Activated naive CD4-positive, alpha-beta T cell treated with anti-CD3 and anti-CD28 coated beads, Interleukin-2, amount 10 ng/mL, durations not matched to agents 7 days and 5 days (primary cell): ENCODE results near the gene GPATCH11.

Experiments
- CTCF ChIA-PET: fragments of 350-600 bp; sonication (Branson Sonifier 250); formaldehyde crosslinking; loops from one replicate; lab custom pipeline; 2021; ENCODE audit warnings: antibody characterized with exemption; lab: Charles Lee
- DNase-seq: peaks from one replicate; pipeline ENCODE4 v3.0.0-alpha.2; 2020
- H3K27ac Mint-ChIP-seq: one replicate; pipeline ENCODE4 v1.8.0; 2021; ENCODE audit warnings: mild to moderate bottlenecking, moderate library complexity, mixed read lengths
- H3K27me3 Mint-ChIP-seq: one replicate; pipeline ENCODE4 v1.8.0; 2021; ENCODE audit warnings: mild to moderate bottlenecking, mixed read lengths
- H3K36me3 Mint-ChIP-seq: one replicate; pipeline ENCODE4 v1.8.0; 2021; ENCODE audit warnings: mixed read lengths
- H3K4me1 Mint-ChIP-seq: one replicate; pipeline ENCODE4 v1.8.0; 2021; ENCODE audit warnings: mixed read lengths
- H3K4me3 Mint-ChIP-seq: one replicate; pipeline ENCODE4 v1.8.0; 2021; ENCODE audit warnings: mild to moderate bottlenecking, moderate library complexity, mixed read lengths
- H3K9me3 Mint-ChIP-seq: one replicate; pipeline ENCODE4 v1.8.0; 2021; ENCODE audit warnings: mixed read lengths

Gene GPATCH11

GRCh38 chr2:37132914-37133313 is 48.6 kb downstream of the GPATCH11 start:
- Mint-ChIP-seq H3K27ac (no peak overlapping the region), H3K36me3 (peaks cover 53% of the 10 kb centered on the region), H3K4me3 (no peak overlapping the region), H3K4me1 (no peaks in the 10 kb centered on the region), H3K27me3 (no peaks in the 10 kb centered on the region), H3K9me3 (no peaks in the 10 kb centered on the region)
- CTCF ChIA-PET = interaction anchor here (1.0 kb wide), 1 partner anchor 17 kb away, joined by 3 read pairs; no protein-coding TSS in a partner anchor
- no peak for DNase-seq

GRCh38 chr2:37142546-37142945 is 58.2 kb downstream of the GPATCH11 start:
- Mint-ChIP-seq H3K4me3 (no peak overlapping the region), H3K36me3 (peaks cover 45% of the 10 kb centered on the region), H3K27me3 (no peaks in the 10 kb centered on the region), H3K4me1 (no peaks in the 10 kb centered on the region), H3K27ac (no peak overlapping the region), H3K9me3 (no peaks in the 10 kb centered on the region)
- CTCF ChIA-PET = no interaction called here
- DNase-seq = no peak

GRCh38 chr2:37143974-37144373 is 59.7 kb downstream of the GPATCH11 start:
- Mint-ChIP-seq H3K4me1 (peaks cover 8% of the 10 kb centered on the region), H3K27ac (no peak overlapping the region), H3K4me3 (no peak overlapping the region), H3K36me3 (peaks cover 55% of the 10 kb centered on the region), H3K9me3 (no peaks in the 10 kb centered on the region), H3K27me3 (no peaks in the 10 kb centered on the region)
- CTCF ChIA-PET = no interaction called here
- DNase-seq = no peak

GRCh38 chr2:37146062-37146461 is 61.7 kb downstream of the GPATCH11 start:
- CTCF ChIA-PET = no interaction called here
- H3K4me1 Mint-ChIP-seq = peaks cover 25% of the 10 kb centered on the region

GRCh38 chr2:37148325-37148724 is 64.0 kb downstream of the GPATCH11 start:
- Mint-ChIP-seq H3K4me1 (peaks cover 42% of the 10 kb centered on the region), H3K4me3 (no peak overlapping the region), H3K27me3 (no peaks in the 10 kb centered on the region), H3K9me3 (no peaks in the 10 kb centered on the region), H3K36me3 (peaks cover 53% of the 10 kb centered on the region), H3K27ac (no peak overlapping the region)
- DNase-seq = no peak
- CTCF ChIA-PET = interaction anchor here (1.5 kb wide), 1 partner anchor 363 kb away, joined by 3 read pairs; no protein-coding TSS in a partner anchor

More at GRCh38 chr2:37146062-37146461, 61.7 kb downstream of the GPATCH11 start:
- Mint-ChIP-seq H3K9me3 (no peaks in the 10 kb centered on the region), H3K36me3 (peaks cover 47% of the 10 kb centered on the region), H3K27ac (no peak overlapping the region), H3K27me3 (no peaks in the 10 kb centered on the region), H3K4me3 (no peak overlapping the region)
- DNase-seq = no peak
